HuH-7 (cell line): ENCODE data around the gene FAN1.

Source experiments
- DNase-seq: peaks from one replicate; pipeline ENCODE4 v3.0.0; 2011; ENCODE audit warnings: low spot score

FAN1 gene

DNA sequence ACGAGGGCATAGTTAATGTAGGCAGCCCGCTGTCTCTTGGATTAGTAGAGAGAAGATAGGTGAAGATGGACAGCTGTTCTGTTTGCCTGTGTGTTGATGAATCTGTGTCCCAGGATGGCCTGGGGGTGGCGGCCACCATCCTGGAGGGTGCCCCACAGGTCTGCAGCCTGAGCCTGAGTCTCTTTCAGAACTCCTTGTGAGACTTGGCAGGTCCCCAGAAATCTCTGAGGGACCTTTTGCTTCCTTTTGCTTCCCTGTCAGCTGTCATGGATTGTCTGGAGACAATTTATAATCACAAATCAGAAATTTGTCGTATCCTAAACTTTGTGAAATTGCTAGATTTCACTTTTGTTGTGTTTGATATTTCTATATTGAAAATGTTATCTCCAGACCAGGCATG, 17.4 kb downstream of the FAN1 start:
- DNase-seq, result no peak

DNA sequence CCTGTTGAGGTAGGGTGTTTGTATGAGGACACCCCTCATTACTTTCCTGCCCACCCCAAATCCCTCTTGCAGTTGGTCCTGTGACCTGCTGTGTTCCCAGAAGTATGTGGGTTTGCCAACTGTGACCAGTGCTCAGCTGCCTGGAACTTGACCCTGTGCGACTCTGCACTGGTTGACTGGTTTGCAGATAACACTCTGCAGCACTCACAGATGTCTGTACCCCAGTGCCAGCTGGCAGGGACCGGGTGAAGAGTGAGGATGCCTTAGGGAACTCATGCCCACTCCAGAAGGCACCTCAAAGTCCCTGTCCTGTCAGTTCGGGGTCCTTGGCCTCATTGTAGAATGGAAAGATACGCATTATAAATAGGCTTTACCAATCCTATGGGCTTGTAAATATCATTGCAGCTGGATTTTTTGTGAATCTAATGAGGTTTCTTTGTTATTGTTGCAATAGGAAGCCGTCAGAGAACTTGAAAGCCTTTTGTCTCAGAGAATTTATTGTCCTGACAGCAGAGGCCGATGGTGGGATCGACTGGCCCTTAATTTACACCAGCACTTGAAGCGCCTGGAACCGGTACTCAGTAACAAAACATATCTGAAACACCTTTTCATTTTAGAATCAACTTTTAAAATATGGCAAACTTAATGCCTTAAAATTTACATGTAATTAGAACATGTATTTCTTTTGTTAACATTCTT, 18.2 kb downstream of the FAN1 start:
- DNase-seq, result no peak

DNA sequence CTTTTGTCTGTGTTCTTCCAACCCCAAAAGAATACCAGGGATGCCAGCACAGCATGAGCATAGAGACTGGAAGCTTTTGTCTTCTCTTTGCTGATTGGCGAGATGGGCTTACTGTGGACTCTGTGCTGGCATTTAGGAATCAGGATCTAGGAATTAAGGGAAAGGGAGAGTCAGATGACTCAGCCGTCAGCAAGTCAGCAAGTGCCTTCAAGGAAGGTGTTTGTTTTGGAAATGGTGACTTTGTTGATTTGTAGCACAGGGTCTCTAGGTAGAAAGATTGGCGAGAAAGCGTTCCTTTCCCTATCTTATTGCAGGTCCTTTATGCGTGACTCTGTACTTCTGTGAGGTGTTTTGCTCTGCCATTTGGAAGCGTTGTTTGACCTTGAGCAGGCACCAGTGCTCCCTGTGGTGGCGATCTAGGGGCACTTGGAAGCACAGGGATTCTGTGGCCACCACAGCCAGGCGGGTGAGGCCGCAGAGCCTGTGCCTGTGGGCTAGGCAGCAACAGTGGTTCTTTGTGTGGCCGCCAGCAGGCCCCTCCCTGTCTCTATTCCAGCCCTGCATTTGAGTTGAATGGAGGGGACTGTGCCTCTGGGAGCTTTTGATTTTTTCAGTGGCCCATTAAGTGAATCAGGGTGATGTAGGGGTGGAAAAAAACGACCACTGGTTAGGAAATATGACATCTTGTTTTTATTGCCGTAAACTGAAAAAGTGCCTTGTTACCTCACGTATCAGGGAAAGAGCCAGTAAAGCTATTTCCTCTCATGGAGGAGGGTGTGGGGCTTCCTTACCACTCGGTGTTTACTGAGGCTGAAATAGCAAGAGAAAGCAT, 19.0 kb downstream of the FAN1 start:
- DNase-seq, result no peak

DNA sequence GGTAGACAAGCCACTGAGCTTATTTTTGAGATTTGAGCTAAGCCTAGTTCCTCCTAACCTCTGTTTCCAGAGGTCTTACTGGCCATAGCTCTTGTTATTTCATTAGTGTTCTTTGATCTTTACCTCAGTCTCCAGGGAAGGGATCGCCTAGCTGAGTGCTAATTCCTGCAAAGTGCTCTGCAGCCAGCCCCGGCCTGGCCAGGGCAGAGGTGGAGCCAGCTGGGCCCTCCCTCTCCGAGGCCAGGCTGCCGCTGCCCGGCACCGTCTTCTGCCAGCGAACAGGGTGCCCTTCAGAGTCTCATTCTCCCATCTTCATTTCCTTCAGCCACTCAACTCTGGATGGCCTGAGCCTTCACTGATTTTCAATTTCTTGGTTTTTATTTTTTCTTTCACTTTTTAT, 19.7 kb downstream of the FAN1 start:
- no peak for DNase-seq

DNA sequence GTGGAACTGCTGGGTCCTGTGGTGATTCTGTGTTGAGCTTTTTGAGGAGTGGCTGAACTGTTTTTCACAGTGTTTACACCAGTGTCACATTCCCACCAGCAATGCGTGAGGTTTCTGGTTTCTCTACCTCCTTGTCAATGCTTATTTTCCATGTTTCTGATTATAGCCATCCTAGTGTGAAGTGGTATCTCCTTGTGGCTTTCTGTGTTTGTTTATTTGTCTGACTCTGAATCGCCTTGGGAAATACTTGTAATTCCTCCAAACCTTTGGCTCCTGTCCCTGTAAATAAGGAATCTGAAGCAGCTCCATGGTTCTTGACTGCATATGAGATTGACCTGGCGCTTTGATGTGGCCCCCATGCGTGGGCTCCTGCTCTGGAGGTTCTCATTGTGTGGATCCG, 20.6 kb downstream of the FAN1 start:
- DNase-seq, result no peak

DNA sequence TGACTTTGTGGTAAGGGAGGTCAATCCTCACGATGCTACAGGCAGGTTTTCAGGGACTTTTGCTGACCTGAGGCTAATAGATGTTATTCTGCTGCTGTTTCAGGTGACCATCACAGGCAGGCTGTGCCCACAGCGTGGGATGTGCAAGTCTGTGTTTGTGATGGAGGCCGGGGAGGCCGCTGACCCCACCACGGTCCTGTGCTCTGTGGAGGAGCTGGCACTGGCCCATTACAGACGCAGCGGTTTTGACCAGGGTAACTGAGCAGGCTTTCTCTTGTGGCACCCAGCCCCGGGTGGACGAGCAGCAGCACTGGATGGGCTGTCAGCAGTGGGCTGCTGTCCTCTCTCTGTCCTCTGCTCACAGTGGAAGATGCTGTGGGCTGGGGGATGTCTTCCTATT, 22.0 kb downstream of the FAN1 start:
- no peak for DNase-seq

DNA sequence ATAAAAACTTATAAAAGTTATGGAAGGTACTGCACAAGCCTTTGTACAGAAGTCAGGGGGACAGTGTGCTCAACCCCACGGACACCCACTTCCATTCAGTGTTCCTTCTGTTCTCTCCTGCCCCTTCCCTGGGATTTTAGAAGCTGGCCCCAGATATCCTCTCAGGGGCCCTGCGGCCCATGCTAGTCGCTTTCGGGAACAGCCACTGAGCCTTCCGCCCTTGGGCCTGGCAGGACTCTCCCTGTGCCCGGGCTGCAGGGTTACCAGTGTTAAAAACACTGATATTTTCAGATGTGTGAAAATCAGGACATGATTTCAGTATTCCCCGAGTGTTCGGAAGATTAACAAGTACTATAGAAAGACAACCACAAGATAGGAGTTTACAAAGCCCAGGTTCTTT, 22.4 kb downstream of the FAN1 start:
- no peak for DNase-seq

DNA sequence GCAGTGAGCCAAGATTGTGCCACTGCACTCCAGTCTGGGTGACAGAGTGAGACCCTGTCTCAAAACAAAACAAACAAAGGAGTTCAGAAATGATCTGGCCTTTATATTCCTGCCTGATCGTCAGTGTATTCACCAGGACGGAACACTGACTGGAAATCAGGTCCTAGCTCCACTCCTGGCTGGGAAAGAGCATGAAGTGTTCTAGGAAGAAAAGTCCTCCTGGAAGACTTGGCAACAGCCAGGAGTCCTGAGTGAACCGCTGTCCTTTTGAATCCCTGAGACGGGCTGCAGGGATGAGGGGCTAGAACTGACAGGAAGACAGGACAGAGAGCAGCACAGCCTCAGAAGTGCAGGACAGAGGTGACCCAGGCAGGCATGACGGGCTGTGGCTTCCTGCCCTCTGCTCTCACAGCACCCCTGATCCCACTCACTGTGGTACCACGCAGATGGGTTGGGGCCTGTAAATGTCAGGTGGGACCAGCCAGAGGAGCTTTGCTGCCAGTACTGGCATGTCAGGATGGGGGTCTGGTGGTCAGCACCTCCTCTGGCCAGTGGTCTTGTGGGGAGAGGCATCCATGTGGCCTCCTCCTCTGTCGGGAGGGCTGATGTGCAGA, 23.5 kb downstream of the FAN1 start:
- no peak for DNase-seq

DNA sequence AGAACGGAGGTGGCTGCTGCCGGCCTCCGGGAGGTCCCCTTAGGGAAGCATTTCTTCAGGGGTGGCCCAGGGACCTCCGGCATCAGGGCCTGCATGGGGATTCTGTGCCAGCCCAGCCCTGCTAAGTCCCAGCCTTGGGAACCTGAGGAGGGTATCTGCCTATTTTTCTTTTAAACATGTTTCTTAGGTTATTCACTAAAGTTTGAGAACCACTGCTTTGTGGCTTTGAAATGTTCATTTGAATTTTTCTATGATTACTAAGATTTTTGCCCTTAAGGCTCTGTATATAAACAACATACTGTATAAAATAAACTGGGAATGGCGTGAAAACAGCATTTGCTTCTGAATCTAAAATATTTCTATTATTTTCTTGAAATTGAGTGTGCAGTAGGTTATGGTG, 24.4 kb downstream of the FAN1 start:
- no peak for DNase-seq

DNA sequence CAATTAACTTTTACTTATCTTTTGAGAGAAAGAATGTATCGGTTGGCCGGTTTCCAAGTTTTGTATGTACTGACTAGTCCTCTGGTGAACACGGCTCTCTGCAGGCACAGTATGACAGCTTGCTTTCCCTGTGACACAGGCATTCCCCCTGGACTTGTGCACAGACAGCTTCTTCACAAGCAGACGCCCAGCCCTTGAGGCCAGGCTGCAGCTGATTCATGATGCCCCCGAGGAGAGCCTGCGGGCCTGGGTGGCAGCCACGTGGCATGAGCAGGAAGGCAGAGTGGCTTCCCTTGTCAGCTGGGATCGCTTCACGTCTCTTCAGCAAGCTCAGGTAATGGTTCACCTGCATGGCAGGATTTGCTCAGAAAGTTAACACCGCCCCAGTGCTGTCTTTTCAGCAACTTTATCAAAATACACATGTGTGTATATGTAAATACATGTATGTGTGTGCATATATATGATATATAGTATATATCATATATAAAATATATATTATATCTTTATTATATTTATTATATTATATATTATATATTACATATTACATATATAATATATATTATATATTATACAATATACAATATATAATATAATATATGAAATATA, 25.5 kb downstream of the FAN1 start:
- no peak for DNase-seq

DNA sequence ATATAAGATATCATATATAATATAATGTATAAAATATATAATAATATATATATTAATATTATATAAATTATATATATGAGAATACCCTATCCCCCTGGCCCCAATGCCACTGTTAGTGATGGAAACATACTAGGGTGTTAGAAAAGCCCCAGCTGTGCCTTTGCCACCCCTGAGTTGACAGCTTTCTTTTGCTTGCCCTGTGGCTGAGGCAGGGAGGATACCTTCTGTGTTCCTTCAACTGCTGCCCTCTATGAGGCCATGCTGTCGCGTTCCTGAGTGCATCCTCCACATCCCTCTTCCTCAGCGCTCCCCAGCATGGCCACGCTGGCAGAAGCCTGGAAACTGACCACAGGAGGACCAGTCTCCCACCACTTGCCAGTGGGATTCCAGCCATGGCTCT, 26.3 kb downstream of the FAN1 start:
- DNase-seq, result no peak

DNA sequence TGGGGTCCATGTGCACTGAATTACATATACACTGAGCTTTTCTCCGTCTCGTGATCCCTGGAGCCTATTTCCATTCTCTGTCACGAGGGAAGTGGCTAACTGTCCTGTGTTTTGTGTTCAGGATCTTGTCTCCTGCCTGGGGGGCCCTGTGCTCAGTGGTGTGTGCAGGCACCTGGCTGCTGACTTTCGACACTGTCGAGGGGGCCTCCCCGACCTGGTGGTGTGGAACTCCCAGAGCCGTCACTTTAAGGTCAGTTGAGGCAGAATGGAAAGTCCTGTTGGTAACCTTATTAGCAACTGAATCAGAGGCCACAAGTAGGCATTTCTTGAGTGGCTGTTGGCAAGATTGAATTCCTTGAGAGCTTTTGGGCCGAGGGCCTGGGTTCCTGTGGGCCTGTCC, 26.7 kb downstream of the FAN1 start:
- DNase-seq, result no peak

DNA sequence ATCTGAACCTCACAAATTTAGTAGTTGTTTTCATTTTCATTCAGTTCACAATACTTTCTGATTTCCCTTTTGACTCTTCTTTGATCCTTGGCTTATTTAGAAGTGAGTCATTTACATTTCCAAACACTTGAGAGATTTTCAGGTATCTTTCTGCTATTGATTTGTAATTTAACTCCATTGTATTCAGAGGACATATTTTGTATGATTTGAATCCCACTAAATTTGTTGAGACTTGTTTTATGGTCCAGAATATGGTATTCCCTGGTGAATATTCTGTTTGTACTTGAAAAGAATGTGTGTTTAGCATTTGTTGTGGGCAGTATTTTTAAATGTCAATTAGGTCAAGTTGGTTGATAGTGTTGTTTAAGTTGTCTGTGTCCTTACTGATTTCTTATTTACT, 29.6 kb downstream of the FAN1 start:
- no peak for DNase-seq

DNA sequence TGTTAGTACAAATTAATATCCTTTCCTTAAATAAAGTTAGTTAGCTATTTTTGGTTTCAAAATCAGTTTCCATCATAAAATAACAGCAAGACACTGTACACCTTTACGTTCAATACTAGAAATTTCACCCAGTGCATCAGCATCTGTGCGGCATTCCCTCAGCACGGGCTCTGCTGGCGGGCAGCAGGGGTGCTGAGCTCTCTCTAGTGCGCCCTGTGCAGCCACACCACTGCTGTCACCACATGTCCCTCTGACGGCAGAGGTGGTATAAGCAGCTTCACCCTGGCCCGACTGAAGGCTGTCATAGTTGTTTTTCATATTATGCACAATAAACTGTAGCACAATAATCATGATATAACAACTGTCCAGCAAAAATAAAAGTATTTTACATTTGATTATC, 35.4 kb downstream of the FAN1 start:
- no peak for DNase-seq

DNA sequence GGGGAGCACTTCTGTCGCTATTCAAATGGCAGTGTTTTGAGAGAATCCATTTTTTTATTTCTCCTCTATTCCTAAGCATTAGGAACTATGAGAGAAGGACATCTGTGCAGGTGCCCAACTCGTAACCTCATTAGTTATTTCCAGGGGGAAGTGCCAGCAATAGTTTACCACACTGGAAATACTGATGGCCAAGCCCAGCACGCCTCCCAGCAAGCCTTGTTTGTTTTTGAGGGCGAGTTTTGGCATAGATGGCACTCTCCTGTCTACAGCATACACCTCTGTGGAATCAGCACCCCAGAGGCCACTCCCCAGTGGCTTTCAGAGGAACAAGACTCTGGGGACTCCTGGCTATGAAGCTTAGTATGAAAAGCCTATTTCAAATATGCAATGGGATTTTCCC, 36.6 kb downstream of the FAN1 start:
- DNase-seq, result no peak

DNA sequence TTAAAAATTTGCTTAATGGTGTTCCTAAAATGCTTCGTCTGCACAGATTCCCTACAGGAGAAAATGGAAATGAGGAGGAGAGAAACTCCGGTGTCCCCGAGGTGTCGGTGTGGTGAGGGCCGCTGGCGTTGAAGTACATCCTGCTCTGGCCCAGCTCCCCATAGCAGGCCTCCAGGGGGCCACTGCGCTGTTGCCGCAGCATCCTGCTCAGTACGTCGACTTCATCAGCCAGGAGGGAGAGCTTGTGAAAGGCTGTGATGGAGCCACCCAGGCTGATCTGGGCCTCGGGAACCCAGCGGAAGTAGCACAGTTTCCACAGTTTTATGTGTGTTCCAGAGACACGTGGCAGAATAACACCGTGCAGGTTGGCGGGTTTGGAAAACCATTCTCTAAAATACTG, 37.8 kb downstream of the FAN1 start:
- no peak for DNase-seq

DNA sequence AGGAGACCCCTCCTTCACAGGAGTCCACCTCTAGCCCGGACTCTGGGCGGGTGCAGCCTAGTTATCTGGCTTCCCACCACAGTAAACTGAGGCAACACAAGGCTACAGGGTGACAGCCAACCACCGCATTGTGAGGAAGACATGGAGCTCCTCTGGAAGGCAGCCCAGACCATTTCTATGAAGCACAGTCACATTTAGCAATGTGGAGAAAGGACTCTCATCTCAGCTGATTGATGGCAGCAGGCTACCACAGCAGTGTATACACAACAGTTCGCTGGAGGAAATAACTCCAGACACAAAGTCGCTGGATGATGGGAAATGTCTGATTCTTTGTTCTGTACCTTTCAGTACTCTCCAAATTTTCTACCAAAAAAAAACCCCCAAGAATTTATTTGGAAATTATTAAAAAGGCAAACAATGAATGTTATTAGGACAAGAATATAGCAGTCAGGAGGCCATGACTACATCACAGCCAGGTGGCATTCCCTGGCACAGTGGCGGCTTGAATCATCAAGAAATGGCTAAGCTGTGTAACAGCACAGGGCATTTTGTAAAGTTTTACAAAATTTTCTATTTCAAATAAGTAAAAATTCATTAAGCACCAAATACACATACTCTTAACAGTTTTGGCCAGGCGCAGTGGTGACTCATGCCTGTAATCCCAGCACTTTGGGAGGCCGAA, 40.1 kb downstream of the FAN1 start:
- DNase-seq, result no peak

DNA sequence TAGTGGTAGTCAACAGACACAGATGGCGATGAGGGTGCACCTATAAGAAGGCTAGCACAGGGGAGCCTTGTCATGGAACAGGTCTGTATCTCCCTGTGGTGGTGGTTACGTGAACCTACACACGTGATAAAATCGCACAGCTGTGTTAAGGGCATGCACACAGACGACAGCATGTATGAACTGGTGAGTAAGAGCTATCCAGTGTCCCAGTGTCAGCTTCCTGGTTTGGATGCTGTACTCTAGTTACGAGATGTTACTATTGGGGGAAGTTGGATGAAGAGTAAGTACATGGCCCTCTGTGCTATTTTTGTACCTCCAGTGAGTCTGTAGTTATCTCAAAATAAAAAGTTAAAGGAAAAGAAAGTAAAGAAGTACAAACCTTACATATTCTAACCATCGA, 49.5 kb downstream of the FAN1 start:
- no peak for DNase-seq

DNA sequence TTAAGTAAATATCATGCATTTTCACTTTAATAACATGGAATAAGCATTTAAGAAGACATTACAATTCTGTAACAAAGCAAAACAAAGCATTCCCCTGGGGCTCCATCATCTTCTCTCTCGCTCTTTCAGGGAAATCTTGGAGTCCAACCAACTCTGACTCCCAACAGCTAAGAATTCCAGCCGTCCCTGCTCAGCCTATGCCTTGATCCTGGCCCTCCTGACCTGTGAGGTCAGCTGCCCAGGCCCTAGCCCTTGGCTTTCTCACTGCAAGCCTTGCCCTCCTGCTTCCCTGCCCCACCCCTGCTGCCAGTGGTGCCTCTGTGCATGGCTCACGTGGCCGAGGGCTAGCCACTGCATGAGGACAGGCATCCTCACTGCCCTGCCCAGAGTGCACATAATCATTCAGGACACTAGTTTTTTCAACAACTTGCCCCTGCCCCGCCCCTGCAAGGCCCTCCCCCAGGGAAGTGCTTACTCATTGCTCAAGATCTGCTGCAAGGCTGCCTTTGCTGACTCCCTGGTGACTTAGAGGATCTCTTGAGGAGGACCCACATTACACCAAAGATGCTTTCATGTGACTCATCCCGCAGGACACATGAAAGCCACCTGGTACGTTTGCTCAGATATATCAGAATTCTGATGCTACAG, 50.1 kb downstream of the FAN1 start:
- no peak for DNase-seq

DNA sequence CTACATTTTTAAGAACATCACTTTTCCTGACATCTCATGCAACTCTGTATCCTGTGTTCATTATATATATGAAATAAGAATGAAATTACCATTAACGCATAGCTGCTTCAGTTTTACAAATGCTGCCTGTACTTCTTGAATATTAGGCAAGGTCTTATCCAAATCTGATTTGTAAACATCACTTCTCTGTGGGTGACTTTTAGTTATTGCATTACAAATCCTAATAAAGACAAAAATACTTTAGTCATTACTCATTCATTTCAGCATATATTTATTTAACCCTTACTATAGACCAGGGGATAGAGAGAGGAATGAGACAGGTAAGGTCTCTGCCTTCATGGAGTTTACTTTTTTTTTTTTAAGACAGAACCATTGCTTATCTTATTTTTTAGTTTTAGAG, 51.0 kb downstream of the FAN1 start:
- no peak for DNase-seq

DNA sequence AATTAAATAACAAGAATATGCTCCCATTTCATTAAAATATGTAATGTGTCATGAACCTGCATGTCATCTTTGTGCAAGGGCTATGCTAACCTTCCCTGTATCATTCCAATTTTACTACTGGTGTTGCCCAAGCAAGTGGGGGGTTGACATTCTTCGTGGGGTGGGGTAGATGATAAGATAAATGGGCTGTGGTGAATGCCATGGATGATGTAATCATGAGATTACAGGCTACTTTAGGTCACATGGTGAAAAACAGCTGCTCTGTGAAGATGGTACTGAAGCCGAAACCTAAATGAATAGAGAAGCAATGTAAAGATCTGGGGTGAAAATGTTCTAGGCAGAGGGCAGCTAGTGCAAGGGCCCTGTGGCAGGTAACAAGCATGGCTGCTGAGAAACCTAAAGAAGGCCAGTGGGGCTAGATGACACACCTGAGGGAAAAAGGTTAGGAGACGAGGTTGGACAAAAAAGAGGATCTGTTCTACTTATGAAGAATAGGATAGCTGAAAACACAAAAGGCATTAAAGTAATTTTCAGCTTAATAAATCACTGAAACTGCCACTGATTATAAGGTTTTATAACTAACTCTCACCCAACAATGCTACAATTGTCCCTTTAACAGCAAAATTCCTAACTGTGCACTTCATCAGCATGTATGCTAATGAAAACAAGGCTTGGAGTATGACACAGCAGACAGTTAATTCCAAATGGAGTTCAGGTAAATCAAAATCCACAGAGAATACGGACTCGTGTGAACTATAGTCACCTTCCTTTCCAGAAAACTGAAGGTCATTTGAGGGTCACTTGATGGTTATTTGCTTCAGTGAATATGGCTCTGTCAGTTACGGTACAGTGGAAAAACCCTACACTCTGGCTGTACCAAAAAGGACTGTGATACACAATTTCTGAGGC, 52.8 kb downstream of the FAN1 start:
- no peak for DNase-seq
